Amniotic stem cell (primary cell): ENCODE data around the gene S100A1.
A peak's percentile ranks its signal among the peaks of the same experiment; 100 is the strongest.
"Not testable (repeated sequence)": the region's sequence is repeated elsewhere in the genome, so short reads cannot be mapped to it uniquely, and the experiment has no call there.

Experiments used
- DNase-seq: peaks from one replicate; lab custom pipeline; 2025; lab: John Stamatoyannopoulos, UW

S100A1 gene

GRCh38 chr1:153627715-153628626, at the start of gene S100A1:
Gene S100A1 (plus strand): TSS chr1:153628434. CDS start chr1:153630522, 2,088 bp downstream.
- DNase-seq: no peak

GRCh38 chr1:153578490-153578889, 49.7 kb upstream of the S100A1 start:
- no peak for DNase-seq

DNA sequence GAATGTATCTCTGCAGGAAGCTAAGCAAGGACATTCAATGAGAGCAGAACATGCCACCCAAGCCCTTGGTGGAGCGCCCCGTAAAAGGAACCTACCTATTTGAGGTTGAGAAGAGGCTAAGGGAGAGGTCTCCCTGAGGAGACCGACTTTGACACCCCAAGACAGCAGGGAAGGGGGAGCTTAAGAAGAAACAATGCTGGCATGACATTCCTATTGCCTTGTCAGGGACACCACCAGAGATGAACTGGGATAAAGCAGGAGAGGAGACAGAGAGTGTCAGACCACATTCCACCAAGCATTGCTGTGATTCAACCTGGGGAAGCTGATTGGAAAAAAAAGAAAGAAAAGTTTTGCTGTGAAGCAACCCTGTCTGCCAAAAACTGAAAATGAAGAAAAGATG, 49.3 kb upstream of the S100A1 start:
- DNase-seq: no peak

GRCh38 chr1:153582836-153583235, 45.4 kb upstream of the S100A1 start:
- not testable (repeated sequence) for DNase-seq

- DNase-seq: not testable (repeated sequence)
Observed at GRCh38 chr1:153583514-153583913, 44.7 kb upstream of the S100A1 start.

DNA sequence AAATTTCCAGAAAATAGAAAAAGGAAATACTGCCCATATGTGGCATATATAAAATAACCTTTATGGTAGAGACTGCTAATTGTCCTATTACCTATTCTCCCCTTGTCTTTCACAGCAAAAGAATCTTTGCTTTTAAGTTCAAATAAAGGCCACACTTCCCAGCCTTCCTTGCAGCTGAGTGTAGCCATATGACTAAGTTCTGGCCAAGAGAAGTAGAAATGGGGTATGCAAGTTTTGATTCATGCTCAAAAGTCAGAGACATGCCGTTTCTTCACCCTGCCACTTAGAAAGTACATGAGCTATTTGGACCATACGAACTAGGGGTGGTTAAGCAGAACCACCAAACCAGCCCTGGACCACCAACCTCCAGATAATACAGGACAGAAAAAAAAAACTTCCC, 44.3 kb upstream of the S100A1 start:
- DNase-seq: no peak

GRCh38 chr1:153585006-153585405, 43.2 kb upstream of the S100A1 start:
- no peak for DNase-seq

GRCh38 chr1:153586347-153586746, 41.9 kb upstream of the S100A1 start:
- no peak for DNase-seq

DNA sequence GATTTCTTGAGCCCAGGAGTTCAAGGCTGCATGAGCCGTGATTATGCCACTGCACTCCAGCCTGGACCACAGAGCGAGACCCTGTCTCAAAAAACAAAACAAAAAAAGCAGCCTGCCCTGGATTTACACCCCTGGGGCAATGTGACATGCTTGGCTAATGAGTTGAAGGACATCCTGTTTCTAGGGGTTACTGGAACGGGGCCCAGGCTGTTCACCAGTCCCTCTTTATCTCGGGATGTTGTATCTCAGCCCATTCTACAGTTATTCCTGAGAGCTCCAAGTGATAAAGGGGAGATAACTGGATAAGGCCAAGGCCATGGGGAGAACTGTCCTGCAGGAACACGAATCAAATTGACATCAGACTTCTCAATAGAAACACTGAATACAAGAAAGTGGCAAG, 40.9 kb upstream of the S100A1 start:
- no peak for DNase-seq

DNA sequence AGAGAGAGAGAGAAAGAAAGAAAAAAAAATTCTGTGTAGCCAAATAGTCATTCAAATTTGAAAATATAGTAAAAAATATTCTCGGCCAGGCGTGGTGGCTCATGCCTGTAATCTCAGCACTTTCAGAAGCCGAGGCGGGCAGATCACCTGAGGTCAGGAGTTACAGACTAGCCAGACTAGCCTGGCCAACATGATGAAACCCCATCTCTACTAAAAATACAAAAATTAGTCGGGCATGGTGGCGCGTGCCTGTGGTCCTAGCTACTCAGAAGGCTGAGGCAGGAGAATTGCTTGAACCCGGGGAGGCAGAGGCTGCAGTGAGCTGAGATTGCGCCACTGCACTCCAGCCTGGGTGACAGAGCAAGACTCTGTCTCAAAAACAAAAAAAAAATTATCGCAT, 40.2 kb upstream of the S100A1 start:
- DNase-seq: not testable (repeated sequence)

DNA sequence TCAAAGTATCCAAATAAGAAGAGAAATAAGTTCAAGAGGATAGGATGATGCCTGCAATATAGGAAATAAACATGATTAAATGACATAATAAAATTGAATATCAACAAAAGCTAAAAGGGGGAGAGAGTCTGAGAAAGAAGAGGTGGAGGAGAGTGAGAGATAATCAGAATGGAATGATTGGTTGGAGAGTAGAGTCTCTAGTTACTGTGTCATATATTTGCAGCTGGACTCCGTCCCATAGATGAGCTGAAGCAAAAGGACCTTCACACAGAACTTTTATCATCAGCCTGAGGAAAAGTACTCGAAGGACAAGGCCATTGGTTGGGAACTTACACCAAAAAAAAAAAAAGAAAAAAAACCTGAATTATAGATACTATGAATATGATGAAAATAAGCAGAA, 39.8 kb upstream of the S100A1 start:
- no peak for DNase-seq

- DNase-seq: no peak
Observed at GRCh38 chr1:153592748-153593147, 35.5 kb upstream of the S100A1 start.

DNA sequence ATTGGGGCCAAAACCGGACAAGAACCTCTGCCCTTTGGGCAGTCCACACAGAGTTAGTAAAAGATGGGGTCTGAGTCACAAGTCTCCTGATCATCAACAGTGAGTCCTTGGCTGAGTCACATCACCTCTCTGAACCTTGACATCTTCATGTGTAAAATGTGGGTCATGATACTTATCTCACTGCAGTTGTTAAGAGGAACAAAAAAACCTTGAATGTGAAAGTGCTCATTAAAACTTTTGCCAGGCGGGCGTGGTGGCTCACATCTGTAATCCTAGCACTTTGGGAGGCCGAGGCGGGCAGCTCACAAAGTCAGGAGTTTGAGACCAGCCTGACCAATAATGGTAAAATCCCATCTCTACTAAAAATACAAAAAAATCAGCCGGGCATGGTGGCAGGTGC, 31.0 kb upstream of the S100A1 start:
- DNase-seq: no peak

GRCh38 chr1:153598309-153599172, 29.7 kb upstream of the S100A1 start:
- no peak for DNase-seq

DNA sequence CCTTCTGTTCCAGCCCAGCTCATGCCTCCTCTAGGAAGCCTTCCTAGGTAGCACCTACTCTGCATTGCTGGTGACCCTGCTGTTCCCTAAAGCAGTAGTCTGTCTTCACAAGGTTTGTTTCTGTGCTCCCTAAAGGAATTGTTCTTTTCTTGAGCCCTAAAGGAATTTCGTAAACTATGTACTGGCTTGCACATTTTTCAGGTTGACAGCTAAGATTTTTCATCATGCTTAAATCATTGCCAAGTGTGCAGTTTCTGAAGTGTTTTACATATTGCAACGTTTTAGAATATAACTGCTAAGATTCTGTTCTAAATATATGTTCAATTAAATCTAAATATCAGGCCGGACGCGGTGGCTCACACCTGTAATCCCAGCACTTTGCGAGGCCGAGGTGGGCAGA, 28.4 kb upstream of the S100A1 start:
- no peak for DNase-seq

DNA sequence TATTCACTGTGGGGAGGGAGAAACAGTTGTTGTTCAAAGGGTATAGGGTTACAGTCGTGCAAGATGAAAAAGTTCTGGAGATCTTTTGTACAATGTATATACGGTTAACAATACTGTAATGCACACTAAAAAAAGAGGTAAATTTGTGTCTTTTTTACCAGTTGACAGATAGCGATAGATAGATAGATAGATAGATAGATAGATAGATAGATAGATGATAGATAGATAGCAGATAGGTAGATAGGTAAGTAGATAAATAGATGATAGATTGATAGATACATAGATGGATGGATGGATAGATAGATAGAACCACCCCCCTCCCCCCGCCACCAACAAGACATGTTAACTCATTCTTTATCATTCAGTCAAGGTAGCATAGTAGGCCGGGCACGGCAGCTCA, 25.5 kb upstream of the S100A1 start:
- DNase-seq: no peak

DNA sequence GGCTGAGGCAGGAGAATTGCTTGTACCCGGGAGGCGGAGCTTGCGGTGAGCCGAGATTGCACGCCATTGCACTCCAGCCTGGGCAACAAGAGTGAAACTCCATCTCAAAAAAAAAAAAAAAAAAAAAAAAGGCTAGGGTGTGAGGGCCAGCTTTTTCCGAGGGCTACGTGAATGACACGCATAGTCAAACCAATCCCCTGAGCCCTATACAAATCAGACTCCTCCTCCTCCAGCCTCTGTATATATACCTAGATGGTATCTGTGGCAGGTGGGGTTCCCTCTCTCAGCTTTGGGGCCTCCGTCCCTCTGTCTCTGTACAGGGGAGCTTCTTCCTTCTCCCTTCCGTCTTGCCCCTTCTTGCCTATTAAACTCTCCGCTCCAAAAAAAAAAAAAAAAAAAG, 22.0 kb upstream of the S100A1 start:
- DNase-seq: no peak

DNA sequence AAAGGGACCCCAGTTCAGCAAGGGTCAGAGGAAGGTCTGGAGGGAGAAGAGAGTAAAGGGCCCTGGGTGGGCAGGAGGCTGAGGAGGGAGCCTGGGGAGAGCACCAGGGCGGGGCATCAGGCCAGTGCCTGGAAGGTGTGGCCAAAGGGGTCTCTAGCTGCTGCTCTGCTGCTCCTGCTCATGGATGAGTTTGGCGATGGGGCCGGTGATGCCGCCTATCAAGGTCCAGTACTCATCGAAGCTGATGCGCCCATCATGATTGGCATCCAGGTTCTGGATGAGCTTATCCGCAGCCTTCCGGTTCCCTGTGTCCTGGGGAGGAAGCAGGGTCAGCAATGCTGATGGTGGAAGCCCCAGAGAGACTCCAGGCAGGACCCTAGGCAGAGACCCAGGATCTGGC, 20.9 kb upstream of the S100A1 start:
- no peak for DNase-seq

- DNase-seq: no peak
Observed at GRCh38 chr1:153608089-153608682, 20.0 kb upstream of the S100A1 start.

DNA sequence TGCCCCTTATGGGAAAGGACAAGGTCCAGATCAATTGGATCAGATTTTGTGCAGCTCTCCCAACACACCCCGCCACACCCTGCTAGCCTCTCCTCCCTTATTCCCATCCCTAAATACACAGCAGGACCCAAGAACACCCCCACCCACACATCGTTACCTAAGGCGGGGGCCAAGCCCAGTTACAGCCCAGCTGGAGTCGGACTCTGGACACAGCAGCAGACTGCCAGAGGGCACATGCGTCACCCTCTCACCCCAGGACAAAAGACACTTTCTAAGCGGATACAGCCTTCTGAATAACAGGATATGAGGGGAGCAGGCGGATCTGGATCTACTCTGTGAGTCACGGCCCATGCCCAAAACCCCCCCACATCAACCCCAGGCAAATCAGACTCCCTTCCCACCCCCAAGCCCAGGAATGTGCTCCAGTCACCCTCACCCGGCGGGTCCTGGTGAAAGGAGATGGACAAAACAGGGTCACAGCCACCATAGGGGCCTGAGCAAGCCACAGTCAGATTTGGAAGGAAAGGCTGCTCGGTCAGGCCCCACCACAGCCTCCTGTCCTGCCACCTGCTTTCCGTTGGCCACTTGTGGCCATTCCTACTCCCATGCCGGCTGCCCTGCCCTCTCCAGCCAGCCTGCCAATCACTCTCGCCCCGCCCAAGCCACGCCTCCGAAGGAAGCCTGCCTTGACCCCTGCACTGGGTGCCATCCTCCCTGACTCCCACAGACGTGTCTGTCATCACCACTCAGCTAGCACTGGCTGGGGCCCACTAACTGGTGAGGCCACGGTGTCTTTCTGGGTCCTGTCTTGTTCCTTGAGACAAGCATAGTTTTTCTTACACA, 19.3 kb upstream of the S100A1 start:
- peak; percentile 89 for DNase-seq

- no peak for DNase-seq
Observed at GRCh38 chr1:153609585-153609907, 18.7 kb upstream of the S100A1 start.

DNA sequence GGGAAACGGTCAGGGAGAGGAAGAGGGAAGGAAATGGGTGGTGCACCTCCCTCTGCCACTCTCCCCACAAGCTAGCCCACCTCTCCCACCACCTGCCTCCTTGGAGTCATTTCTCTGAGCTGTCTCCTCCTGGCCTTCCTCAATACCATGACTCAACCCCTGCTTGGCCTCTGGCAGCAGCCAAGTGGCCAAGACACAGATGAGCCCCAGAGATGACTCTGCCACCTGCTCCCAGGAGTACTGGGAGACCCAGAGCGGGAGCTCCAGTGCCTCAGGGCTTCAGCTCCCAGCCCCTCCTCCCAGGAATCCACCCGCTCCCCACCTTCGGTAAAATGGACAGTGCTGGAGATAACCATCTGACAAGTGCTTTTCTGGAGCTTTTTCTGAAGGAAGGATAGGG, 17.9 kb upstream of the S100A1 start:
- DNase-seq: no peak
